ENCODE data around the gene MMP20.

GRCh38 chr11:102590276-102591049 lies 34.7 kb downstream of the MMP20 start:
- TF ChIP-seq EZH2phosphoT487 (IDR thresholded peaks at IDR 0.05; ENCODE audit: insufficient read depth, low read depth), result no peak
- no peak for TF ChIP-seq EZH2 (IDR thresholded peaks at IDR 0.05; ENCODE audit: insufficient read depth, poor library complexity, severe bottlenecking)
